ENCODE measurements around the gene IP6K2.

GRCh38 chr3:48727511-48727910, 10.5 kb upstream of the IP6K2 start:
- TF ChIP-seq CTCF (IDR thresholded peaks at IDR 0.05): no peak
- no peak for TF ChIP-seq POLR2A (IDR thresholded peaks at IDR 0.05)

Measured in thyroid gland (tissue), 4 donors.